H7 (cell line): ENCODE results near the gene DXO. TPM values are rescaled to one million over a fixed set of nuclear protein-coding genes. Genes with fewer than 3 reads are reported as not detected.
"Not testable (repeated sequence)": the region's sequence is repeated elsewhere in the genome, so short reads cannot be mapped to it uniquely, and the experiment has no call there.

Source experiments
- DNase-seq: peaks from one replicate; pipeline ENCODE4 v3.0.0; 2012
- H3K27me3 ChIP-seq: 2 replicates; pipeline ENCODE4 v1.6.0; 2011; ENCODE audit warnings: mild to moderate bottlenecking, low read length; ENCODE audit not compliant: control insufficient read depth, insufficient read depth
- H3K36me3 ChIP-seq: replicated peaks from 2 replicates; pipeline ENCODE4 v1.5.1; 2011; ENCODE audit warnings: low read length; ENCODE audit not compliant: control insufficient read depth, insufficient read depth
- H3K4me3 ChIP-seq: 2 replicates; pipeline ENCODE4 v1.5.1; 2011; ENCODE audit warnings: low read depth, mild to moderate bottlenecking, control low read depth, low read length, moderate library complexity; ENCODE audit not compliant: insufficient read depth
- total RNA-seq: library from RNA; depleted of rRNA; stranded (reverse); fragments of >200 nt; shearing (Covaris generic); gene quantifications from 2 replicates; pipeline ENCODE4 v1.2.3, GENCODE V29; 2014; rRNA removed

The DXO gene
- total RNA-seq, result 18.8 and 19.9 TPM in 2 replicates

DNA sequence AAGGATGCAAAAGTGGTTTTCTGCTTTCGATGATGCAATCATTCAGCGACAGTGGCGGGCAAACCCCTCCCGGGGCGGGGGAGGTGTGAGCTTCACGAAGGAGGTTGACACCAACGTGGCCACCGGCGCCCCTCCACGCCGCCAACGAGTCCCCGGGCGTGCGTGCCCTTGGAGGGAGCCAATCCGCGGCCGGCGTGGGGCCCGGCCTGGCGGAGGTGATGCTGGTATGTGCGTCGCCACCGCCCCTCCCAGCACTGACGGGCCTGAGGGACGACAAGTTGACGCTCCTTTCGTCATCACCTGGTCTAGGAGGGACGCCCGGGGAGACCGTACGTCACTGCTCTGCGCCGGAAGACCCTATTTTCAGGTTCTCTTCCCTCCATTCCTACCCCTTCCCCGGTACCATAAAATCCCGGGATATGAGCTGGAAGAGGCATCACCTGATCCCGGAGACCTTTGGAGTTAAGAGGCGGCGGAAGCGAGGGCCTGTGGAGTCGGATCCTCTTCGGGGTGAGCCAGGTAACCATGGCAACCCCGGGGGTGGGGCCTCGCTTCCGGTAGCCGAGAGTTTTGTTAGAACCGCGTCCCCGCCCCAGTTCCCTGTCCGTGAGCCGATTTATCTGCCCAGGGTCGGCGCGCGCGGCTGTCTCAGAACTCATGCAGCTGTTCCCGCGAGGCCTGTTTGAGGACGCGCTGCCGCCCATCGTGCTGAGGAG is at the start of gene DXO:
Gene DXO (minus strand): TSS at position 146 of the 716 bp plus-strand sequence. CDS start 463 bp downstream, outside the sequence.
- peak; percentile 99 for DNase-seq
- Histone ChIP-seq H3K4me3 (peak within 1 kb of the TSS; percentile 74), H3K36me3 (peaks cover 19% of the 10 kb centered on the region), H3K27me3 (no peaks in the 10 kb centered on the region)

DNA sequence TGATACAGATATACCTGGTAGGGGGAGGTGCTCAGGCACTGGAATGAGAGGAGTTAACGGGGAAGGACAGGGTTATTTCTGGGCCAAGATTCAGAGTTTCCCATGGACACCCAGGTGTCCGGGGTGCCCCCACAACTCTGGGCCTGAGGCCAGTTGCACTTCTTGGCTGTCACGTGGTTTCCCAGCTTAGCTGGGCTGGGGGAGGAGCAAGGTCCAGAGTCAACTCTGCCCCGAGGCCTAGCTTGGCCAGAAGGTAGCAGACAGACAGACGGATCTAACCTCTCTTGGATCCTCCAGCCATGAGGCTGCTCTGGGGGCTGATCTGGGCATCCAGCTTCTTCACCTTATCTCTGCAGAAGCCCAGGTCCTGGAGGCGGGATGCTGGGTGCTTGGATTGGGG is 42.6 kb upstream of the DXO start, which contains the start of gene C4B:
Gene C4B (plus strand): TSS at position 249 of the 400 bp plus-strand sequence. CDS start 51 bp downstream, at position 300.
- not testable (repeated sequence) for H3K4me3 ChIP-seq, DNase-seq, H3K27me3 ChIP-seq, H3K36me3 ChIP-seq

DNA sequence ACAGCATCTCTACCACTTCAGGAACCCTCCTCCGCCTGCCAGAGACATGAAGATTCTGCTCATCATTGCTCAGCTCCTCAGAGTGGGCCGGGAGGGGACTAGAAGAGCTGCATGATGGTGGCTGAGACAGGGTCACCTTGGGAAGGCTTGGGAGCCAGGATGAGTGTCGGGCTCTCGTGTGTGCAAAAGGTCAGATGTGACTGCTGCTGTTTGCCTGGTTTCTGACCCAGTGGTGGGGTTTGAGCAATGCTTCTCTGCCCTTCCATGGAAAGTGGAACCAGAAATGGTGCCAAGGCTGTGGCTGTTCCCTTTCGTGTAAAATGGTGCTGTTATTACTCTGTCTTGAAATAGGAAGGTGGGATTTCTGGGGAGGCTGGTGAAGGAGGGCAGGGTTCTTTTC is 41.8 kb upstream of the DXO start:
- H3K27me3 ChIP-seq, H3K36me3 ChIP-seq, H3K4me3 ChIP-seq, DNase-seq: not testable (repeated sequence)

DNA sequence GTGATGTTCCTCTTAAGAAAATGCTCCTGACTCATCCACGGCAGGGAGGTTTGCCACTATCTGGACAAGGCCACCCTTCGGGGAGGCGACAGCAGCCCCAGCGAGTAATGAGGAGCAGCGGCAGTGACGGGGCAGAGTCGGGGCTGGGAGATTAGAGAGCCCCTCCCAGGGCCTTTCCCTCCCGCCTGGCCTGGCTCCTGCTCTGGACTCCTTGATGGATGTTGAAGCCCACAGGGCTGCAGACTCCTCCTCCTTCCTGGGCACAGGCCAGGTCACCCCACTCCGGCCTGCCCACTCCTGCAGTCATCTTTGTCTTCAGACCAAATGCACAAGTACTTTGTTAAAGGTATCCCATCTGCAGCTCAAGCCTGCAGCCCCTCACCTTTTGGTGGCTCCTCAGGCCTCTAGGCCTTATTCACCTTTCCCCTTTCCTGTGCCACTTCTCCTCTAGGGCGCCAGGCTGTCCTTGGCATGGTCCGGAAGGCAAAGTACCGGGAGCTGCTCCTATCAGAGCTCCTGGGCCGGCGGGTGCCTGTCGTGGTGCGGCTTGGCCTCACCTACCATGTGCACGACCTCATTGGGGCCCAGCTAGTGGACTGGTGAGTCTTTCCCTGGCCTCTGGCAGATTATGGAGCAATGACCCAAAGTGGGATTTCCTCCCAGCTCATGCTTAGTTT is 41.1 kb upstream of the DXO start:
- H3K4me3 ChIP-seq, H3K27me3 ChIP-seq, H3K36me3 ChIP-seq, DNase-seq: not testable (repeated sequence)

DNA sequence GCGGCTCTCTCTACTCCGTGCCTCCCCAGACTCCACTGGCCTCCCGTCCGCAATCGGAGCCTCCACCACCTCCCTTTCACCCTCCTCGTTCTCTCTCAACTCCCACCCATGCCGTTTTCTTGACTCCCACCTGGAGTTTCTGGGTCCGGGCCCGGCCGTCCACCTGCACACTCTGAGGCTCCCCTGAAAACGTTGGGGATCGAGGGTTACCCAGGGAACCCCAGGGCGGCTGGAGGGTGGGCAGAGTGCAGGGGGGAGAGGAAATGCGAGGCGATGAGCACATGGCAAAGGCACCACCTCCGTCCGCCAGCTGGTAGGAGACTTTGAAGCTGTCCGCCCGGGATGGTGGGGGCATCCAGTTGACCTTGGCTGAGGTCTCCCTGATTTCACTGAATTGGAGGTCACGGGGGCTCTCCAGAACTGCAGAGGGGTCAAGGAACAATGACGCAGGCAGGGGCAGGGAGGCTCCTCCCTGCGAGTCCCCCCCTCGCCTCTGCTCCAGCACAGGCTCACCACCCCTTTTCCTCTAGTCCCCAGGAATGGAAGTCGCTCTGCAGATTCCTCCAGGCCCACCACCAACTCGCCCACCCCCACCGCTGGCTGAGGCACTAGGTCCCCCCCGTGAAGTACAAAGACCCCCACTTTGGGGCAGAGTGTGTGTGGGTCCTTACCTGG is 39.1 kb upstream of the DXO start:
- not testable (repeated sequence) for H3K4me3 ChIP-seq, H3K27me3 ChIP-seq, H3K36me3 ChIP-seq
- peak; percentile 13 for DNase-seq

DNA sequence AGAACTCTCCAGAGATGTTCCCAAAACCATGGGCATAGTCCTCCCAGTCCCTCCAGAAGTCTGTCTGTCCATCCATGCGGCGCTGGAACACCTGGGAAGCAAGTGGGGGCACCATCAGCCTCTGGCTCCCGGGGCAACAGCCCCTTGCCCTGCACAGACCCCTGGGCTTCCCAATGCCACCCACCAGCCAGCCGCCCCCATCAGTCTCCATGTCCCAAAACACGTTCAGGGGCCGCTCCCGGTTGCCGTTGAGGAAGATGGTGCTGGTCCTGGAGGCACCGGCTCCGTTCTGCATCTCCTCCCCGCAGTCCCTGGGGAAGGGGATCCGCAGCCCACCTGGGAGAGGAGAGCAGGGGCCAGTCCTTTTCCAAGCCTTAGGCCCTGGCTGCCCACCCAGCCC is 37.6 kb upstream of the DXO start:
- peak; percentile 10 for DNase-seq
- not testable (repeated sequence) for H3K36me3 ChIP-seq, H3K4me3 ChIP-seq, H3K27me3 ChIP-seq

DNA sequence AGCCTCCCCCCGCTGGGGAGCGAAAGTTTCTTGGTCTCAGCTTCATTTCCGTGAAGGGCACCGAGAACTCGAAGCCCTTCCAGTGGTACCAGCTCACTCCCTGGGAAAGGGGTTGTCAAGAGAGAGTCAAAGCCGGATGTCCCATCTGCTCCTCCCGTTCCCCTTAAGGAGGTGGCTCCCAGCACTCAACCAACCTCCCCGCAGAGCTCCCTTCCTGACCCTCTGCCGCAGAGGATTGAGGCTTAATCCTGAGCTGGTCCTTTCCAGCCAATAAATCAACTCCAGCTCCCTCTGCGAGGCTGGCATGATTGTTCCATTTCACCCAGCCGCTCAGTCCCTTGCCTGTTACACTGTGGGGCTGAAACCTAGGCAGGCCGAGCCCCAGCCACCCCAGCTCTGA is 36.7 kb upstream of the DXO start:
- H3K27me3 ChIP-seq, H3K36me3 ChIP-seq, H3K4me3 ChIP-seq: not testable (repeated sequence)
- DNase-seq, result peak; percentile 20

DNA sequence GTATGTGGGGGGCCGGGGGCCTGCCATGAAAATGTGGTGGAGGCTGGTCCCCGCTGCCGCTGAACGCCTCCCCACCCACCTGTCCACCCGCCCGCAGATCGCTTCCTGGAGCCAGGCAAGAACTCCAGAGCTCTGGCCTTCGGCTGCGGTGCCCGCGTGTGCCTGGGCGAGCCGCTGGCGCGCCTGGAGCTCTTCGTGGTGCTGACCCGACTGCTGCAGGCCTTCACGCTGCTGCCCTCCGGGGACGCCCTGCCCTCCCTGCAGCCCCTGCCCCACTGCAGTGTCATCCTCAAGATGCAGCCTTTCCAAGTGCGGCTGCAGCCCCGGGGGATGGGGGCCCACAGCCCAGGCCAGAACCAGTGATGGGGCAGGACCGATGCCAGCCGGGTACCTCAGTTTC is 36.1 kb upstream of the DXO start:
- not testable (repeated sequence) for H3K4me3 ChIP-seq, H3K36me3 ChIP-seq, DNase-seq, H3K27me3 ChIP-seq

DNA sequence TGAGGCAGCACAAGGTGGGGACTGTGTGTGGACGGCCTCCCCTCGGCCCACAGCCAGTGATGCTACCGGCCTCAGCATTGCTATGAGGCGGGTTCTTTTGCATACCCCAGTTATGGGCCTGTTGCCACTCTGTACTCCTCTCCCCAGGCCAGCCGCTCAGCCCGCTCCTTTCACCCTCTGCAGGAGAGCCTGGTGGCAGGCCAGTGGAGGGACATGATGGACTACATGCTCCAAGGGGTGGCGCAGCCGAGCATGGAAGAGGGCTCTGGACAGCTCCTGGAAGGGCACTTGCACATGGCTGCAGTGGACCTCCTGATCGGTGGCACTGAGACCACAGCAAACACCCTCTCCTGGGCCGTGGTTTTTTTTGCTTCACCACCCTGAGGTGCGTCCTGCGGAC is 35.1 kb upstream of the DXO start:
- H3K4me3 ChIP-seq, H3K27me3 ChIP-seq, DNase-seq, H3K36me3 ChIP-seq: not testable (repeated sequence)

DNA sequence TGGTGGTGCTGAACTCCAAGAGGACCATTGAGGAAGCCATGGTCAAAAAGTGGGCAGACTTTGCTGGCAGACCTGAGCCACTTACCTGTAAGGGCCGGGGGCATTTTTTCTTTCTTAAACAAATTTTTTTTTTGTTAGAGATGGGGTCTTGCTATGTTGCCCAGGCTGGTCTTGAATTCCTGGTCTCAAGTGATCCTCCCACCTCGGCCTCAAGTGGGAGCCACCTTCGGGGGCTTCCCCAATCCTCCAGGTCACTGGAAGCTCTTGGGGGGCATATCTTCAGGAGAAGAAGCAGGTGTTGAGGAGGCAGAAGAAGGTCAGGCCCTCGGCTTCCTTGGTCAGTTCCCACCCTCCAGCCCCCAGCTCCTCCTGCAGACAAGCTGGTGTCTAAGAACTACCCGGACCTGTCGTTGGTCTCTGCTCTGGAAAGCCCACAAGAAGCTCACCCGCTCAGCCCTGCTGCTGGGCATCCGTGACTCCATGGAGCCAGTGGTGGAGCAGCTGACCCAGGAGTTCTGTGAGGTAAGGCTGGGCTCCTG is 34.1 kb upstream of the DXO start:
- H3K36me3 ChIP-seq, result not testable (repeated sequence)

DNA sequence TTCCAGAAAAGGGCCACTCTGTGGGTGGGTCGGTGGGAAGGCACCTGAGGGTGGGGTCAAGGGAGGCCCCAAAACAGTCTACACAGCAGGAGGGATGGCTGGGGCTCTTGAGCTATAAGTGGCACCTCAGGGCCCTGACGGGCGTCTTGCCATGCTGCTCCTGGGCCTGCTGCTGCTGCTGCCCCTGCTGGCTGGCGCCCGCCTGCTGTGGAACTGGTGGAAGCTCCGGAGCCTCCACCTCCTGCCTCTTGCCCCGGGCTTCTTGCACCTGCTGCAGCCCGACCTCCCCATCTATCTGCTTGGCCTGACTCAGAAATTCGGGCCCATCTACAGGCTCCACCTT is 33.6 kb upstream of the DXO start:
- H3K36me3 ChIP-seq, DNase-seq, H3K27me3 ChIP-seq, H3K4me3 ChIP-seq: not testable (repeated sequence)

More for the DNA sequence above, 34.1 kb upstream of the DXO start:
- H3K4me3 ChIP-seq, H3K27me3 ChIP-seq: not testable (repeated sequence)
- peak; percentile 11 for DNase-seq

DNA sequence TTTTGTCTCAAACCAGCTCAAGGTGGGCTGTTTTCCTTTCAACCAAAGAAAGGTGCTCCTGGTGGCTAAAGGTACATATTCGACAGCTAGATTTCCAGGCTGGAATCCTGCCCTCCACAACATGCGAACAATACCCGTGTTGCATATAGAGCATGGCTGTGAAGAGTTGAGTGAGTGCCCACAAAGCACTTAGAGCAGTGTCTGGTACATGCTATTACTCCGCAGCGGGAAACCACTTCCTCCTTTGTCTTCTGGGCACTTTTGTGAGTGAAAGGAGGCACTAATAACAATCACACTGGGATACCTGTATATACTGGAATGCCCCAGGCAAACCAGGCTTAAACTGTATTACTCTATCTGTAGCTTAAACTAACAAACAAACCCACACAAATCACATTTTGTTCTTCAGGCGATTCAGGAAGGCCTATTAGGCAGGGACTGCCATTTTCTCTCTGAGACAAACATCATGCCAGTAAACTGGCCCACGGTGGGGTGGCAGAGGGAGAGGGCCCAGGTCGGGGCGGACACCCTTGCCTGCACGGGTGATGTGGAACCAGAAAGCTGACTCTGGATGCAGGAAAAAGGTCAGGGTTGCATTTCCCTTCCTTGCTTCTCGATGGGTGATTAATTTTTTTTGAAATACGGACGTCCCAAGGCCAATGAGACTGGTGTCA is 33.1 kb upstream of the DXO start:
- DNase-seq, H3K27me3 ChIP-seq: not testable (repeated sequence)

DNA sequence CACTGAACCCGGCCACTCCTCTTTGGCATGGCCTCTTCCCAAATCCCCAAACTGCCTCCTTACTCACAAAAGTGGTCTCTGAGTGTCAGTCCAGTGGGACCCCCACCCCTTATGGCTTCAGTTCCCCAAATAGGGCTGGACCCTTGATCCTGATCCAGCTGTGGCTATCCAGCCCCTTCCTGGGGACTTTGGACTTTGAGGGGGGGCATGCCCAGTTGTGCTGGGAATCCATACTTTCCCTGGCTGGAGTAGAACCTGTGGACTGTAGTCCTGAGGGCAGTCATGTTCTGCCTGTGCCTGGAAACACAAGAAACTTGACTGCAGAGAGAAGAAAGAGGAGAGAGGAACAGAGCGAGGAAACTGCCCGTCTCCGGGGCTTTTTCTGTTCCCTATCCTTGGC is 32.5 kb upstream of the DXO start:
- not testable (repeated sequence) for DNase-seq, H3K27me3 ChIP-seq, H3K36me3 ChIP-seq, H3K4me3 ChIP-seq

More for the DNA sequence above, 33.1 kb upstream of the DXO start:
- H3K4me3 ChIP-seq, H3K36me3 ChIP-seq: not testable (repeated sequence)

DNA sequence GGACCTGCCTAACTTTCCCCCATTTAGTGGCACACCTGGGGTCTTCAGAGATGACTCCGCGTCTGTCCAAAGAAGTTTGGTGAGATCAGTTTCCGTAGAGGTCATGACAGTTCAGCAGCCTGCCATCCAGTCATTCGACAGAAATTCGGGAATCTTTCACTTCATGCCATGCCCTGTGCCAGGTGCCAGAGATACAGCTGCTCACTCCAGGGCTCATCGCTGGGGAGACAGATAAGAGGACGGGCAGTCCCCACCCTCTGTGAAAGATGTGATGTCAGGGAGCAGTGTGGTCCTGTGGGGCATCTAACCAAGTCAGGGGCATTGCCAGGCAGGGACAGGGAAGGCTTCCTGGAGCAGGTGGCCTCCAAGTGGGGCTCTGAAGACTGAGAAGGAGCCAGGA is 31.4 kb upstream of the DXO start:
- H3K4me3 ChIP-seq, H3K36me3 ChIP-seq, H3K27me3 ChIP-seq, DNase-seq: not testable (repeated sequence)
